ENCODE data around the gene BRAP.
A peak's percentile ranks its signal among the peaks of the same experiment; 100 is the strongest.
"Not testable (repeated sequence)": the region's sequence is repeated elsewhere in the genome, so short reads cannot be mapped to it uniquely, and the experiment has no call there.

BRAP gene, protein sequence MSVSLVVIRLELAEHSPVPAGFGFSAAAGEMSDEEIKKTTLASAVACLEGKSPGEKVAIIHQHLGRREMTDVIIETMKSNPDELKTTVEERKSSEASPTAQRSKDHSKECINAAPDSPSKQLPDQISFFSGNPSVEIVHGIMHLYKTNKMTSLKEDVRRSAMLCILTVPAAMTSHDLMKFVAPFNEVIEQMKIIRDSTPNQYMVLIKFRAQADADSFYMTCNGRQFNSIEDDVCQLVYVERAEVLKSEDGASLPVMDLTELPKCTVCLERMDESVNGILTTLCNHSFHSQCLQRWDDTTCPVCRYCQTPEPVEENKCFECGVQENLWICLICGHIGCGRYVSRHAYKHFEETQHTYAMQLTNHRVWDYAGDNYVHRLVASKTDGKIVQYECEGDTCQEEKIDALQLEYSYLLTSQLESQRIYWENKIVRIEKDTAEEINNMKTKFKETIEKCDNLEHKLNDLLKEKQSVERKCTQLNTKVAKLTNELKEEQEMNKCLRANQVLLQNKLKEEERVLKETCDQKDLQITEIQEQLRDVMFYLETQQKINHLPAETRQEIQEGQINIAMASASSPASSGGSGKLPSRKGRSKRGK

DNA sequence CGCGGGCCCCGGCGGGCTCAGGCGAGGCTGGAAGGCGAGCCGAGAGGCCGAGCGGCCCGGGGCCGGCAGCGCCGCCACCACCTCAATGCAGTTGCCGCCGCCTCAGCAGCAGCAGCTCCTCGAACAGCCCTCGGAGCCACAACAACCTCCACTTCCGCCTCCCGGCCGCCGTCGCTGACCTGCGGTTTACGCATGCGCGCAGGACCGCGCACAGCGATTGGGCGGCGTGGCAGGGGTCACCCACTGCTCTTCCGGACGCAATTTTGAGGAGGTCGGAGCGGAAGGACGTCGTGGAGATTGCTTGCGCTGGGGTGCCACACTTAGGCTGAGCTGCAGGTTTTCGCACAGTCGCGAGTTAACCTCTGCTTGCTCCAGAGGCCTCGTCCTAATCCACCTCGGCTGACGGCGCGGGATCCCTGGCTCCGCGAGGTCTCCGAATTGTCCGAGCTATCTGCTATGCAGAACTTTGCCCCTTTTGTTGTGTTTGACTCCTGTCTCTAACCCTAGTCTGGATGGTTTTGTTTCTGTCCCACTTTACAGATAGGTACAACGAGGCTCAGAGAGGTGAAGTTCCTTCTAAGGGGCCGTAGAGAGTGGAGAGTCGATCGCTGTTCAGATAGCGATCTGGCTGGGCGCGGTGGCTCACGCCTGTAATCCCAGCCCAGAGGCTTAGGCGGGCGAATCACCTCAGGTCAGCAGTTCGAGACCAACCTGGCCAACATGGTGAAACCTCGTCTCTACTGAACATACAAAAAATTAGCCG, at the start of gene BRAP, which contains the start of gene ACAD10:
Gene BRAP, minus strand, starts transcription at position 146 of the 763 bp plus-strand sequence. CDS start 164 bp downstream, outside the sequence.
Gene ACAD10, plus strand, starts transcription at position 243 of the 763 bp plus-strand sequence. CDS start 6,657 bp downstream, outside the sequence.
- DNase-seq: peak; percentile 91

DNA sequence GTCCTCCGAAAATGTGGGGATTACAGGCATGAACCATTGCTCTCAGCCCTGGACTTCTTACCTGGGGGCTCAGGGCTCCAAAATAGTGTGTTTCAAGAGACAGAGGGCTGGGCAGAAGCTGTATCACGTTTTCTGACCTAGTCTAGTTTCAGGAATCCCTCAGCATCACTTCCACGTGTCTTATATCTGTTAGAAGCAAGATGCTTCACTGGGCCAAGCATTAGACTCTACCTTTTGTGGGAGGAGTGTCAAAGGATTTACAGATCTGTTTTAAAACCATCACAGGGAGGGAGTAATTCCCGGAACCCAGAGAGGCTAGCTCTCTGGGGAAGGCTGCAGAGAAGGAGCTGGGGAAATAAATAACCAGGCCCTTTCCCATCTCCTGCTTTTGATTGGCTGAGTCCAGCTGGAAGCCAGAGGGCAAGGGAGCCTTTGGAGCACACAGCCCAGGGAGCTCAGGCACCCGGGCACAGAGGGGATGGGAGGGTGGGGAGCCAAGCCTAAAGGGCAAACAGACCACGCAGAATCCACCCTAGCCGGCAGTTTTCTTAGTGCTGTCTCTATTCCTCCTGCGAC, 47.7 kb upstream of the BRAP start:
- DNase-seq: no peak

DNA sequence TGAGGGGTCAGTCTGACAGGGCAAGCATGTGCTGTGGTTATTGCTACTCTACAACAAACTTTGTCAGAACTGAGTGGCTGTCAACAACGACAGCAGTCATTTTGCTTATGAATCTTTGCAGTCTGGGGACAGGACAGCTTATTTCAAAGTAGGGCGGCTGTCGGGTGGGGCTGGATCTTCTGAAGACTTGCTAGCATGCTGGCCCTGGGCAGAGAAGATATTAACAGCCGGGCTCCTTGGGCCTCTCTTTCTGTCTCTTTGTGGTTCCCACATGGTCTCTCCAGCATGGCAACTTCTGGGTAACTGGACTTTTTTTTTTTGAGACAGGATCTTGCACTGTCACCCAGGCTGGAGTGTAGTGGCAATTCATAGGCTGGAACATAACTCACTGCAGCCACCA, 47.0 kb upstream of the BRAP start:
- DNase-seq: no peak

DNA sequence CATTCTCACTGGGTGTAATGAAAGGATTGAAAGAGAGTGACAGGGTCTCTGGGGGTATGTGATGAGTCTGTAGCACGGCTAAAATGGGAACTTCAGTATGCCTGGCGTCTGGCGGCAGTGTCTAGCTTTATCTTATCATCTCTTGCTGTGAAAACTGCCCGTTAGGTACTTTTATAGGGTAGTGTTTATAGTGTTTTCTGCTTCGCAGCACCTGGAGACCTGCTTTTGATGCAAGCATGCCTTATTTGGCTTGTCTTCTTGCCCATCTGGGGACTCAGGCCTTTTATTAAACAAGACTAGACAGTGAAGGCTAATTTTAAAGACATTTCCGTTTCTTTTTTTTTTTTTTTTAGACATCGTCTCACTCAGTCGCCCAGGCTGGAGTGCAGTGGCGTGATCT, 44.7 kb upstream of the BRAP start:
- no peak for DNase-seq

DNA sequence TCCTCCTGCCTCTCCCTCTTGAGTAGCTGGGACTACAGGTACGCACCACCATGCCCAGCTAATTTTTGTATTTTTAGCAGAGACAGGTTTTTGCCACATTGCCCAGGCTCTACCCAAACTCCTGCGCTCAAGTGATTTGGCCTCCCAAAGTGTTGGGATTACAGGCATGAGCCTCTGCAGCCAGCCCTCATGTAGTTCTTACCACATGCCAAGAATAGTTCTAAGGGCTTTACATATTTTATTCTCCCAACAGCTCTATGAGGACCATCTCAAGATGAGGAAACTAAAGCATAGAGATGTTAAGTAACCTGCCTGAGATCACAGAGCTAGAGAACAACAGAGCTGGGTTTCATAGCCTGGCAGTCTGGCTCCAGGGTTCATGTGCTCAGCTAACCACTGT, 43.0 kb upstream of the BRAP start:
- no peak for DNase-seq

DNA sequence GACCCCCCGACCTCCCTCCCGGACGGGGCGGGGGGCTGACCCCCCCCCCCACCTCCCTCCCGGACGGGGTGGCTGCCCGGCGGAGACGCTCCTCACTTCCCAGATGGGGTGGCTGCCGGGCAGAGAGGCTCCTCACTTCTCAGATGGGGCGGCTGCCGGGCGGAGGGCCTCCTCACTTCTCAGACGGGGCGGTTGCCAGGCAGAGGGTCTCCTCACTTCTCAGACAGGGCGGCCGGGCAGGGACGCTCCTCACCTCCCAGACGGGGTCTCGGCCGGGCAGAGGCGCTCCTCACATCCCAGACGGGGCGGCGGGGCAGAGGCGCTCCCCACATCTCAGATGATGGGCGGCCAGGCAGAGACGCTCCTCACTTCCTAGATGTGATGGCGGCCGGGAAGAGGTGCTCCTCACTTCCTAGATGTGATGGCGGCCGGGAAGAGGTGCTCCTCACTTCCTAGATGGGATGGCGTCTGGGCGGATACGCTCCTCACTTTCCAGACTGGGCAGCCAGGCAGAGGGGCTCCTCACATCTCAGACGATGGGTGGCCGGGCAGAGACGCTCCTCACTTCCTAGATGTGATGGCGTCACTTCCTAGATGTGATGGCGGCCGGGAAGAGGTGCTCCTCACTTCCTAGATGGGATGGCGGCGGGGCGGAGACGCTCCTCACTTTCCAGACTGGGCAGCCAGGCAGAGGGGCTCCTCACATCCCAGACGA, 38.0 kb upstream of the BRAP start:
- DNase-seq: not testable (repeated sequence)

DNA sequence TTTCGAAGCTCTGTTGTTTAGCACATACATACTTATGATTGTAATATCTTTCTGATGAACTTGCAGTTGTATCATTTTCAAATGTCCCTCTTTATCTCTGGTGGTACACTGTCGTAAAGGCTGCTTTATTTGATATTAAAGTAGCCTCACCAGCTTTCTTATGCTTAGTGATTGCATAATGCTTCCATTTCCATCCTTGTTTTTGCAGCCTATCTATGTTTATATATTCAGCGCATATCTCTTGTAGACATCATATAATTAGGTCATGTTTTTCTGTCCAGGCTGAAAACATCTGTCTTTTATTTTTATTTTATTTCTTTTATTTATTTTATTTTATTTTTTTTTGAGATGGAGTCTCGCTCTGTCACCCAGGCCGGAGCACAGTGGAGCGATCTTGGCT, 34.7 kb upstream of the BRAP start:
- no peak for DNase-seq

DNA sequence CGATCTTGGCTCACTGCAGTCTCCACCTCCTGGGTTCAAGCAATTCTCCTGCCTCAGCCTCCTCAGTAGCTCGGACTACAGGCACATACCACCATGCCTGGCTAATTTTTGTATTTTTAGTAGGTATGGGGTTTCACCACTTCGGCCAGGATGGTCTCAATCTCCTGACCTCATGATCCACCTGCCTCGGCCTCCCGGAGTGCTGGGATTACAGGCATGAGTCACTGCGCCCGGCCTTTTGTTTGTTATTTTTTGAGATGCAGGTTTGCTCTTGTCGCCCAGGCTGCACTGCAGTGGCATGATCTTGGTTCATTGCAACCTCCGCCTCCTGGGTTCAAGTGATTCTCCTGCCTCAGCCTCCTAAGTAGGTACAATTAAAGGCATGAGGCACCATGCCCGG, 33.6 kb upstream of the BRAP start:
- DNase-seq: not testable (repeated sequence)

DNA sequence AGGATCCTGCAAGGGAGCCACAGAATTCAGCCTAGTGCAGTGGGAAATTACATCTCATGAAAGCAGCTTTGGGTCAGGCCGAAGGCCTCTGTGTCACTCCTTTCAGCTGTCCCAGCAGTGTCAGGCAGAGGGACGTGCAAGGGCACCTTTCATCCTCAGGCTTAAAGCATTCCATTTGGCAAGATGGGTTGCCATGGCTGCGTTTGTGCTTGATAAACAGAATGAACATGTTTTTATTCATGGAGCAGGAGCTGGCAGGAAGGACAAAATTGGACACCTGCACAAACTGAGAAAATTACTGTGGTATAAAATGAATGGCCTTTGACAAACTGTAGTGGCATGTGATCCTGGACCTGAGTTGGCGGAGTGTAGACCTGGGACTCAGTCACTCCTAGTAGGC, 29.5 kb upstream of the BRAP start:
- DNase-seq: no peak

DNA sequence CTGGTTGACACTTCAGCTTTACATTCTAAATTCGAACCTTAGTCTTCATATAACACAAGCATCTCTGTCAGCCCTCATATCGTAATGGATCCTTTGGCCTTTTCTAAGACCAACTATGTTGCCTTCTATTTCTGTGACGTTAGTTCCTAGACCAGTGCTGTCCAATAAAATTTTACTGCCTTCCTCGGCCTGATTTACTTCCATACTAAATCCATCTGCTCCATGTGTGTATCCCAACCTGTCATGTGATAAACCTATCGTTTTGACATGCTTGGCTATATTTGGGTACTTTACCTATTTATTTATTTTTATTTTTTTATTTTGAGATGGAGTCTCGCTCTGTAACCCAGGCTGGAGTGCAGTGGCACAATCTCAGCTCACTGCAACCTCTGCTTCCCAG, 20.4 kb upstream of the BRAP start:
- DNase-seq: no peak

DNA sequence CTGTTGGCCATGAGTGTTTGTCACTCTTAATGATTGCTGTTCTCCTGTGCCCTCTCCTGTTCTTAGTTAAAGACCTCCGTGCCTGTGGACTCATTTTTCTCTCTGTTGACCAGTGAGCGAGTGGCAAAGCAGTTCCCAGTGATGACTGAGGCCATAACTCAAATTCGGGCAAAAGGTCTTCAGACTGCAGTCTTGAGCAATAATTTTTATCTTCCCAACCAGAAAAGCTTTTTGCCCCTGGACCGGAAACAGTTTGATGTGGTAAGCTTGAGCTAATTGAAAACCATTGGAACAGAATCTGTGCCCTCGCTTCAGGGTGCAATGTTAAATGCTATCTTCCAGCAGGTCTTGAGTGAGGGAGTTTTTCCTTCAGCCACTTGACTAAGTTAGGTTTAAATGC, 19.9 kb upstream of the BRAP start:
- no peak for DNase-seq

DNA sequence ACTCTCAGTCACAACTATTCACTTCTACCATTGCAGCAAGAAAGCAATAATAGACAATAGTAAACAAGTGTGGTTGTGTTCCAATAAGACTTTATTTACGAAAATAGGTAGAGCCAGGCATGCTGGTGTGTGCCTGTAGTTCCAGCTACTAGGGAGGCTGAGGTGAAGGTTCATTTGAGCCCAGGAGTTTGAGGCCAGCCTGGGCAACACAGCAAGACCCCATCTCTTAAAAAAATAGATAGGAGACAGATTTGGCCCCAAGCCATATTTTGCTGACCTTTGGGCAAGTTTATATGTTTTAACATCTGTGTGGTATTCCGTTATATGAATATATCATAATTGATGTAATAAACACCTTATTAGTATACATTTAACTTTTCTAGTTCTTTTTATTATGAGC, 14.2 kb upstream of the BRAP start:
- DNase-seq: no peak

DNA sequence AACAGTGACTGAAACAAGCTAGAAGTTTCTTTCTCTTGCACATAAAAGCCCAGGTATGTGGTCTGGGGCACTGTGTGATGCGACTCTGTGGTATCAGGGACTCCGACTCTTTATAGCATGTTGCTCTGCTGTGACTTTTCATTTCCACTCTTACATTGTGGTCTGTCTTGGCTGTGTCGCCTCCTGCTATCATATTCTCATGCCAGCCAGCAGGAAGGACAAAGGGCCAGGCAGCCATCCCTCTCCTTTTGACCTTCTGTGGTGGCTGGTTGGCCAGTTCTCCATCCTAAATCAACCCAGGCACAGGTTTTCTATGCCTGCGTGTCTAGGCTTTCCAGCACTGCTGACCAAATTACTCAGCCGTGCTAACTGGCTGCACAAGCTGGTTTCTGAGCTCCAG, 8.1 kb upstream of the BRAP start:
- no peak for DNase-seq

DNA sequence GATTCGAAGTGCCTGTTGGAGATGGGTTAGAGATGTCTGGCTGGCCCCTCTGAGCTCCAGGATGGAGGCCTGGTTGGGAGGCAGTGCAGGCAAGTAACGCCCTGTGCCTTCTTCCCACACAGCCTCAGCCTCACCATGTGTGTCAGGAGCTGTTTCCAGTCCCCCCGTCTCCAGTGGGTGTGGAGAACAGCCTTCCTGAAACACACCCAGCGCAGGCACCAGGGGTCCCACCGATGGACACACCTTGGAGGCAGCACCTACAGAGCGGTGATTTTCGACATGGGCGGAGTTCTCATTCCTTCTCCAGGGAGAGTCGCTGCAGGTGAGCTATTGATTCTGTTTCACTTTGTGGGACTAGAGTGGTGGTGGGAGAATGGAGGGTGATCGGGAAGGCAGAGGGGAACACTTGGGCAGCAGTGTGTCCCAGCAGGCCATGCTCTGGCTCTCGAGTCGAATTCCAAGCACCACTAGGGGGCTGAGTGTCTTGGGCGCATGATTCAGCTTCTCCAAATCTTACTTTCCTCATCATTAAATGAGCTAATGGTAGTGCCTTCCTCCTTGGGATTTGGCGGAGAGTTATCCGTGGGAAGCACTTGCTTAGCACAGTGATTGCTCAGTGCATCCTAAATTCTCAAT, 6.9 kb upstream of the BRAP start:
- no peak for DNase-seq

DNA sequence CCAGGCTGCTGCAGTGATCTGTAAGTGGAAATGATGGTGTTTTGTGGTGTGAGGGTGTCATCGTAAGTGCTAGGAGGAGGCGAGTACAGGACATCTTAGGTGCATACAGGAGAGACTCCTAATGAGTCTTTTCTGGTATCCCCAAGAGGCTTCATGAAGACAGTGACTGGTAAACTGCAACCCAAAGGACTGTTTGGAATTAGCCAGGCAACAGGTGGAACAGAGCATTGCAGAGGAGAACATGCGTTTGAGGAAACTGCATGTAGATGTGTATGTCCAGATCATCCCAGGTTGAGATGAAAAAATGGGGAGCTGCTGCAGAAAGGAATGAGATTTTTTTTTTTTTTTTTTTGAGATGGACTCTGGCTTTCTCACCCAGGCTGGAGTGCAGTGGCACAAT, 5.5 kb upstream of the BRAP start:
- DNase-seq: no peak

DNA sequence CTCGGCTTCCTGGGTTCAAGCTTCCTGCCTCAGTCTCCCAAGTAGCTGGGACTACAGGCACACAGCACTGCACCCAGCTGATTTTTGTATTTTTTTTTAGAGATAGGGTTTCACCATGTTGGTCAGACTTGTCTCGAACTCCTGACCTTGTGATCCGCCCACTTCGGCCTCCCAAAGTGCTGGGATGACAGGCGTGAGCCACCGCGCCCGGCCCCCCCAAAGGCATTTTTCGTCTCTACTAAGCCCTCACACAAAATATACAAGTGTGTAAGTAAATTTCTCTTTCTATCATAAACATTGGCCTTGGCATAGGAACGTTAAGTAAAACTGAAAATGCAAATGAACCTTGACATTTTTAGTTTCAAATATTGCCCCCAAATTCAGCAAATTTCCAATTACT, 2.2 kb upstream of the BRAP start:
- DNase-seq: no peak

DNA sequence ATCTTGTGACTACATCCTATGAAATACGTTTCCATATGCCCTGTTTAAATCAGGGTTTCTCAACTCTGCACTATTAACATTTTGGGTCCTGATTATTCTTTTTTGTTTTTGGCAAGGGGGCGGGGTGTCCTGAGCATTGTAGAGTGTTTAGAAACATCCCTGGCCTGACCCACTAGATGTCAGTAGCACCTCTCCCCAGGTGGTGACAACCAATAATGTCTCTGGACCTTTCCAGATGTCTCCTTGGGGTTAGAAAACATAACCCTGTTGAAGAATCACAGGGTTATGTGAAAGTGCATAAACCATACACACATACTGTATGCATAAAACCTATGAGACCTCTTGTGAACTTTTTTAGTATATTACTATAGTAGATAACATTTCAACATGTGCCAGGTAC, 1.5 kb upstream of the BRAP start:
- no peak for DNase-seq

DNA sequence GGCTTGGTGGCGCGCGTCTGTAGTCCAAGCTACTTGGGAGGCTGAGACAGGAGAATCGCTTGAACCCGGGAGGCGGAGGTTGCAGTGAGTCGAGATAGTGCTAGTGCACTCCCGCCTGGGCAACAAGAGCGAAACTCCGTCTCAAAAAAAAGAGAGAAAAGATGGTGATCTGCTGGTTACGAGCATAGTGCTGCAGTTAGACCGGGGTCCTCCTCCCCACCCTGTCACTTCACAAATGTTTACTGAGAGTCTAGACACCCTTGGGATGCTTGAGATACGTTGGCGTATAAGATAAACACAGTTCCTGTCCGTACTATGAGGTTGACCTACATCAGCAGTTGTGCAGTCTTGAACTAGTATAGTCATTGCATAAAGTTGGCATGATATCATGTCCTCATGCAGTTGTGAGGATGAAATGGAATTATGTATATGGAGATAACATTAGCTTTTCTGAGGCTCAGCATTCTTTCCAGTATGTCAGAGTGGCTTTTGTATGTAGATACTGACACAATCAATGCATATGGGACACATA, 884 bp upstream of the BRAP start:
- DNase-seq: no peak

DNA sequence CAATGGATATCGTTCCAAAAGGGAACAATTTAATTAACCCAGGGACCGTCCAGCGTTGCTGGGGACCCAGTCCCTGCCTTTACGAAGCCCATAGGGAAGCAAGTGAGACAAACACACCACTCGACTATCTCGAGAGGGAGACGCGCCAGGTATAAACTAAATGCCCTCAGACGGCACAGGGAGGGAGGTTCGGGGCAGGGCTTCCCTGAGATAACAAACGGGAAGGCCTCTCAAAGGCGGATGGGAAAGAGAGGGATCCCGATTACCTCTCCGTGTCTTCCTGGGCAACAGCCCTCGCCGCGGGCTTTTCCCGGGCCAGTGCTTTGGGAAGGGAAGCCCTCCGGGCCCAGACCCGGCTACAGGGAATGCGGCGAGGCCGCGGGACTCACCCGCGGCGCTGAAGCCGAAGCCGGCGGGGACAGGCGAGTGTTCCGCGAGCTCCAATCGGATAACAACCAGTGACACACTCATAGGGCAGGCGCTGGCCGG, 390 bp downstream of the BRAP start:
- peak; percentile 17 for DNase-seq

DNA sequence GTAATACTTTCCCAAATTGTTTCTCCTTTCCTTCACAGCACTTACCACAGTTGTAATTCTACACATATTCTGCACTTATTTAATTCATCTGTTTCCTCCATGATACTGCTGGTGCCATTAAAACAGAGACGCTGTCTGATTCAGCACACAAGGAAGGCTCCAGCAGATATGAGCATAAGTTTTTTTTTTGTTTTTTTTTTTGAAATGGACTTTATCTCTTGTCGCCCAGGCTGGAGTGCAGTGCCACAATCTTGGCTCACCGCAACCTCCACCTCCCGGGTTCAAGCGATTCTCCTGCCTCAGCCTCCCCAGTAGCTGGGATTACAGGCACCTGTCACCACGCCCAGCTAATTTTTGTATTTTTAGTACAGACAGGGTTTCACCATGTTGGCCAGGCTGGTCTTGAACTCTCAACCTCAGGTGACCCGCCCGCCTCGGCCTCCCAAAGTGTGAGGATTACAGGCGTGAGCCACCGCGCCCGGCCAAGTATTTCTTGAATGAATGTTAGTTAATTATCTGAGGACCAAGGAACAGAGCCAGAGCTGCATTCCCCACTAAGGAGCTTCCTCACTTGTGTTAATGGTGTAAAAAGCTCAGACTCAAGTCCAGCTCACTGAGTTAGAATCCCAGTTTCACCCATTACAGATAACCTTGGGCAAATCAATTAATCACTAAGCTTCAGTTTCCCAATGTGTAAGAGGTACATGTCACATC, 1.1 kb downstream of the BRAP start:
- DNase-seq: not testable (repeated sequence)

DNA sequence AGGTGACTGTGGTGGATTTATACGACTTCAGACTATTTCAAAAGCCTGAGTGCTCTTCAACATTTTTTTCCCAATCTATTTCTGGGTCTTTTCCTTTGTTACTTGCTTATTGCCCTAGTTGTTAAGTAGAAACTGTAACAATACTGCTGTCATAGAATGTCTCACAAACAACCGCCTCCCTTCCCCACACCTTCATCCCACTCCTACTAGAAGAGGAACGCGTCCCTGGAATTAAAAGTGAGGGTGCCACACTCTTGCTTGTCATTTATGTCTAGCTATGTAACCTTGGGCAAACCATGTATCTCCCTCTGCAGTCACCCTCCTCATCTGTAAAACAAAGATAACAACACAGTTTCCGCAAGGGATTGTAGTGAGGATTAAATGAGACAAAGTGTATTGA, 8.6 kb downstream of the BRAP start:
- DNase-seq: no peak

All from activated CD8-positive, alpha-beta memory T cell treated with anti-CD3 and anti-CD28 coated beads, Interleukin-2, amount 50 U/mL, for 4 hours (primary cell).